ENCODE results near the gene SYTL2.

- no peak for TF ChIP-seq CTCF (conservative IDR thresholded peaks at IDR 0.05; ENCODE audit: low read depth in 2 of 2)
- no peak for TF ChIP-seq EZH2 (IDR thresholded peaks at IDR 0.05; ENCODE audit: low read depth, unreplicated experiment)
- TF ChIP-seq JUNB (IDR thresholded peaks at IDR 0.05; ENCODE audit: unreplicated experiment): no peak
- TF ChIP-seq EZH2phosphoT487 (IDR thresholded peaks at IDR 0.05; ENCODE audit: unreplicated experiment): no peak
Observed at GRCh38 chr11:85774256-85775101, 36.5 kb downstream of the SYTL2 start.

All from GM23338 (cell line).